NOMO-1 treated with DMSO at 0.1 percent for 48 hours (cell line): ENCODE data around the gene UNC5C.

Experiments
- DNase-seq: peaks from one replicate; lab custom pipeline; 2025; ENCODE audit not compliant: unreplicated experiment; lab: John Stamatoyannopoulos, UW

UNC5C gene

DNA sequence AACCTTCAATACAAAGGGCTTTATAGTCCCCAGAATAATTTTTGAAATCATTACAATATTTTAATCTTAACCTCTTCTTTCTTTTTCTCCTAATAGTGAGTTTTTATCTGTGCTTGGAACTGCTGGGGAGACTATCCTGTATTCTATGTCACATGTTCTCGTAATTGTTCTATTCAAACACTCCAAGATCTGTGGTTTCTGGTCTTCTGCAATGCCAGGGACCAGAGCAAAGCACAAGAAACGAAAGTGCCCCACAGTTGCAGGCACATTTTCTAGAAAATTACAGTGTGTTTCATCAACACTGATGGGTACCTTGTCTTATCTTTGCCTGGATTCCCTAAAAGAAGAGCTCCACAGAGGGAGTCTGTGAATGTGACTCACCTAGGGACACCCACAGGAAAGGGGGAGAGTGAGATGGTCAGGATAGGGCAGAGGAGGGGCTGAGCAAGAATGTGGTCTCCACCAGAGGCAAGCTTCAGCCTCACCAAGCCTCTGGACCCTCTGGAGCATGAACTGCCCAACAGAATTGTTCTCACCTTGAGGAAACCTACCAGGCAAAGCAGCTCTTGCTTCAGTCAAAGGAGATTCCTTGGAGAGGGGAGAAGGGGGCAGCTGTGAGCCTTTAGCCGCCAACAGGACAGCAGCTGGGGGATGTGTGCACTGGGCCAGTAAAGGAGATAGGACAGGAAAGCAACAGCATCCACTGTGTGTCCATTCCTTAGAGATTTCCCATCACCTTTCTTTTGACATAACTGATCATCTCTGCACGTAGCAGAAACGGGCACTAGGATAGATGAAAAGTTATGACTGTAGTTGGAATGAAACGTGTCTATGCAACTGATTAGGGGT is 25.9 kb downstream of the UNC5C start:
- DNase-seq = no peak

DNA sequence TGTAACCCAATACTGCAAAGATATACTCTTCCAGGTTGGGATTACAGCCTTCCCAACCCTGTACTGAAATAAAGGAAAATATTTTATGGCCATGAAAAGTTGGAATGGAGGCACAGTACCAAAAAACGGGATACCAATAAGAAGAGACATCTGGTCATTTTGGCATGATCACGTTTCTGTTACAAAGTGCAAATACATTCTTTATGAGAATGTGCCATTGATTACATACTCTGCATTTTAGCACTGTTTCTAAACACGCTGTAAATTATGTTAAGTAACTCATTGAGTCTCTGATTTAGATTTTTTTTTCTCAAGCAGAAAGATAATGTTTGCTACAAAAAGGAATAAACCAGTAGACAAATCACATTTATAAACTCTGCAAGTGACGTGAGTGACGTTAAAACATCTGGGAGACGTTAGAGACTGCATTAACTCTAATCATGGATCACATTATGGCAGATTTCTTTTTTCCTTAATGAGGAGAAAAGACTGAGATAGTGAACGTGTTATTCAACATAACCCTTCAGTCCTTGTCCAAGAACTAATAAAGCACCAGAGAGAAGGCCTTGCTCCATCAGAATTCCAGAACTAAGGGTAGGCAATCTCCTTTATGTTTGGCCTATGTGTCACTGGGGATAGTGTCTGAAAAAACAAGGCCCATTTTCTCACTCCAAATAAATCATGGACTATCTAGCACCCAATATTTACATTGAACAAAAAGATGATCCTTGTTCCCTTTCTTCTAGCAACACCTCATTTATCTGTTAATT is 31.0 kb downstream of the UNC5C start:
- DNase-seq = no peak

DNA sequence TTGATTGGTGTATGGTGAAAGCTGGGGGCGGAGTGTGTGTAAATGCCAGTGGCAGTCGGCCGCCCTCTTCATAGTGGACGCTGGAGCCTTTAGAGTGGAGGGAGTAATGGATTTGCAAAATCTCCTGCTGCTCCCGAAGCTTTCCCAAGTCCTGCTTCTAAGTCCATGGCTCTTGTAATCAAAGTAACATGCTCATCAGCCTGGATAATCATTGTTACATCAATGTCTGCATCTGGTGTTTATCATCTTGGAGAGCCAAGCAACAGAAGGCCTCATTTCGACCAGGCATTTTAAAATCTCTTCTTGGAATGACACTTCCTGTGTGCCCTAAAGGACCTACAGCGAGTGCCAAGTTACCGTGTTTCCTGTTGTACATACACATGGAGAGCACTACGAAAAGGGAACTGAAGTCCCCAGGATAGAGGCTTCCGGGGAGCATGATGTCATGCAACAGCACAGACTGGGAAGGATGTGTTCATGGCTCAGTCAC is 32.2 kb downstream of the UNC5C start:
- DNase-seq = no peak

DNA sequence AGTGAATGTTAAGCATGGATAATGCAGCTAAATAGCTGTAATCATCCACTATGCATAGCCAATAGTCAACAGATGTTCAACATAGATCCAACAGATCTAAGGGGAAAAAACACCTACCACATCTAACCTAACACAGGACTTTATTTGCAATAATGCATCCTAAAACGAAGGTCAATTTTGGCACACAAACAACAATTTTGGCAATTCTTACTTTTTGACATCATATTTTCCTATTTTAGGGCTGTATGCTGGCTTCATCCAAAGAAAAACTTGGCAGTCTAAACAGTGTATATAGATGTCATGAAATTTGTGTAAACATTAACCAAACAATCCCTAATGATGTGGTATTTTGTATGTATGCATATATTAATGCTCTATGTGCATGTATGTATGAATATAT is 33.2 kb downstream of the UNC5C start:
- no peak for DNase-seq

DNA sequence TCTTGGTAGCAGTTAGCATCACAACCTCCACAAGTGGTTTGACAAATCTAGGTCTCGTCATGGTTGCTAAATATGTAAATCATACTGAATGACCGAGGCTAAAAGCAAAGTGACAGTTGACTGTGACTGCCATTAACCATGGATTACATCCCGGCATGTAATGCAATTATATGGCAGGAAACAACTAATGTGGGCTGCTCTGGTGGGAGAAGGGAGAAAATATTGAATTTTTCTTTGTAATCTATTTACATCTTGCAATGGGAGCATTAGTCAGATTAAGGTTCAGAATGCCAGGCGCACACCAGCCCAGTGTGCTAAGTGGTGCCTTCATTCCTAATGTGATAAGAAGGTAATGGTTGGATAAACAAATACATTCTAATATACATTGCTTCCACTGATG is 35.8 kb downstream of the UNC5C start:
- DNase-seq = no peak

DNA sequence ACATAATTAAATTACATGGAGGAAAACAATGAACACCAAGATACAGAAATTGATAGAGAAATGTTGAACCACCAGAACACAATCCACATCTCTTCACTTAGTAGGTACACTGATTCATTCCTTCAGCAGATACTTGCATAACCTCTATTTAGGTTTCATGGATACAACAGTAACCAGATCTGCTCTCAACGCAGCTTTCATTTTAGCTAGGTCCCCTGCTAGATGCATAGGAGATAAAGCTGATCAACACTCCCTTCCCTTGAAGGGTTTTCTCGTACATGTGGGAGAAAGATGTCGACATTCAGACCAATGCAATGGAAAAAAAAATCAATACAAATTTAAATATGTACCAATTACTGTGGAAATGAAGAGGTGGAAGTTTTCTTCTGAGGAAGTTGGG is 37.3 kb downstream of the UNC5C start:
- no peak for DNase-seq

DNA sequence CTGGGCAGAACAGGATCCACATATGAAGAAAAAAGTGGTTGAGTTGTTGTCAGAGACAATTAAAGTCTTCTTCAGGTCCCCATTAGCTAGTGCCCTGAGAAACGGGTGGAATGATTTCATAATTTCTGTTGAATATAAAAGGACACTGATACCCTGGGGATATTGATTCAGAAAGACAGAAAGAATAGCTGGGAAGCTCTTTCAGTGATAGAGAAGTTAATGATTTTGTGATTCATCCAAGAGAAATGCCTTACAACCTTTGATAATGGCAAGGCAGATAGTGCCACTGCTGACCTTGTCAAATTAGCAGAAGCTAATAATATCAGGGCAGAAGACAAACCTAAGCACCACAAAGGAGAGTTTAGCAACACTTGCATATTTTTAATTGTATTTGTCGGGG is 37.9 kb downstream of the UNC5C start:
- no peak for DNase-seq

DNA sequence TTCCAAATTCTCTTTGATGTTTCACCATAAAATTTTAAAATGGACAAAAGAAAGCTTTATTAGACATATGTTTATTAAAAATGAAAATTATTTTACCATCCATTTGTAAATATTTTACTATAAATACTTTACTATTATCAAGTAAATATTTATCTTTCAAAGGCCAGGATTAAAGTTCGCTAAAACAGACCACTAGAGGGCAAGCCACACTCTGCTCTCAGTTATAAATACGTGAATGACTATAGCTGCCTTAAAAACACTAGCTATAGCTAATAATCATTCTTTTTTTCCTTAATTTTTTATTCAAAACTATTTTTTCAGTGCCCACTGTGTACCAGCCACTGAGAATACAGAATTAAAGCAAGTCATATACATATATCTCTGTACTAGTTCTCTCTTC is 38.6 kb downstream of the UNC5C start:
- DNase-seq = peak; percentile 0

DNA sequence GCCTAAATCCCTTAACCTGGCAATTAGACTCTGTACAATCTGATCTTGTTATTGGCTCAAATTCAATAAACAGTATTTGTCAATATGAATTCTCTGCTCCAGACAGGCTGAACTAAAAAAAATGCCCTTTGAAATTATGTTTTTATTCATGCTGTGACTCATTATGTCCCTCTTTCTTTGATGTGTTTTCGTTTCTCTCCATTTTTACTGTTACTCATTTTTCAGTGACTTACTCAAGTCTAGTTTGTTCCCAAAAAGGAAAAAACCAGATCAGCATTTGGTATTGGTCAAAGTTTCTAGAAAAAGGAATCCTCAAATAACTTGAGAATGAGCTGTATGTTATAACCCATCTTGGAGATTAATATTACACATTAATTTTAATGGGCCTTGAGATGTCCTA is 40.4 kb downstream of the UNC5C start:
- DNase-seq = no peak

DNA sequence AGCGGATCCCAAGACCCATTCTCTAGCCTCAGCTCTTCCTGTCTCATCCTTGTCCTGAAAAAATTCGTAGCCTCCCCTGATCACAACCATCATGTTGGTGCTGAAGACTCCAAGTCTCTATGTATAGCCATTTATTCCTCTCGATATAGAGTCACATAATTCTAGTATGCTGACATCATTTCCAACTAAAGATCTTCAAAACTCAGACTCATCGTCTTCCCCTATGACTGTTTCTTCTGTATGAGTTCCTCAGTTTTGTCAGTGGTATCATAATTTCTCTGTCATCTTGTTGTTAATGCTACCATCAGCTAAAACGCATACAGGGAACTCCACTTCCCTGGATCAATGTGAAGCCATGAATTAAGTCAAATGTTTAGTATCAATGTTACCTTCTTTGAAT is 41.2 kb downstream of the UNC5C start:
- no peak for DNase-seq

DNA sequence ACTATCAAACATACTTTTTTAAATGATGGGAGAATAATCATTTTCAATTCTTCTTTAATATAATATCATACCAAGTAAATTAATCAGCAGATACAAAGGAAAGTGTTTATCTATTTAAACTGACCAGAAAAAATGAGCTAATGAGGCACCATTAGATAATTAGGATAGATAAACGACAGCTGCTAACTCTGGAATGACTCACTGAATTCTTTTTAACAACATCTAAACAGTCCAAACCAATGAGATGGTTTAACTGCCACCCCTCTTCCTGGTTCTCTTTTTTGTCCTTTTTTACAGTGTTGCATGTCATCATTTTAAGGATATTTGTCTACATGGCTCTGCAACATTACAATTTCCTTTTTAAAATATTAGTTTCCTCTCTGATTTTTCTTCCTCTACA is 41.6 kb downstream of the UNC5C start:
- no peak for DNase-seq

DNA sequence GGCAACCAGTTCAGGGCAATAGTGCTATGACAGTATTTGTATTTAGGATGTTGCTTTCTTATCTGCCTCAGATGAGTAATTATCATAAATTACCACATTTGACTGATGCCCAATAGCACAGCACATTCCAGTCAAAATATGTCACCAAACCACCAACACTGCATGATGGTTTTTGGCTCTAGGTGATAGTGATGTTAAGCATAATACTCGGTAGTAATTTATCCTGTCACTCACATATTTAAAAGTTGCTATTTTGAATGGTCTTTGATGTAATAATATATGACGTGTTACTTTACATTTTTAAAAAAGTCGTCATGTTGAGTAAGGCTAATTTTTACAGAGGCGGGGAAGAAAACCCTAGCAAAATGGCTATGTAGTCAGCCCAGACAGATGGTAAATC is 42.5 kb downstream of the UNC5C start:
- DNase-seq = no peak

DNA sequence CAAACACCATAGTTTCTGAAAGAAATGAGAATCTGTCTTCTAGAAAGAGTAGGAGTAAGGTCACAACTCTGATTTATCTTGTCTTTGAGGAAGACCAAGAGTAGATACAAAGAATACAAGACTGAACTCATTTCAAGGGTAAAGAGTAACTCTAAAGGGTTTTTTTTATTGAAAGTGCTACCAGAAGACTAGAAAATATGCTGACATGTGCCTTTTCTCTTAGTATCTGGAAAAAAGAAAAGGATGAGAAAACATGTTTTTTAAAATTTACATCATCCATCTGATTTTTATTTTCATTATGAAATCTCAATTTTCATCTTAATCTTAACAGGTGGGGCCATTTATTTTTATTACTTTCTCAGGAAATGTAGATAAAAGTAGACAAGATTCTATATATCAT is 43.0 kb downstream of the UNC5C start:
- DNase-seq = no peak

DNA sequence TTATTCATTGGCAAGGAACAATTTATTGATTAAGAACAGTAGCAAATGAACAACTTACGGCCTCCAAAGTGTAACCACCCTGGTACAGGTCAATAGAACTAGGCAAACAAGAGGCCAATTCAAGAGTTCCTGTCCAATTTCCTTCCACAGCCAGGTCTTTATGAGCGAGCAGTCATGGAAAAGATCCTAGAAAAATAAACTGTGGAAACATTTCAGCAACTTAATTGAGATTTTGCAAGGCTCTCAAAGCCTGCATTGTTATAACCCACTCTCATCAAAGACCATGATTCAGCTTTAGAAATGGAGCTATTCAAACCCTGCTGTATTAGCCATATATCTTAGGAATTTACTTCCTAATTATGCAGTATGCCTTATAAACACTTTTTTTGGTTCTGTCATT is 43.6 kb downstream of the UNC5C start:
- no peak for DNase-seq

DNA sequence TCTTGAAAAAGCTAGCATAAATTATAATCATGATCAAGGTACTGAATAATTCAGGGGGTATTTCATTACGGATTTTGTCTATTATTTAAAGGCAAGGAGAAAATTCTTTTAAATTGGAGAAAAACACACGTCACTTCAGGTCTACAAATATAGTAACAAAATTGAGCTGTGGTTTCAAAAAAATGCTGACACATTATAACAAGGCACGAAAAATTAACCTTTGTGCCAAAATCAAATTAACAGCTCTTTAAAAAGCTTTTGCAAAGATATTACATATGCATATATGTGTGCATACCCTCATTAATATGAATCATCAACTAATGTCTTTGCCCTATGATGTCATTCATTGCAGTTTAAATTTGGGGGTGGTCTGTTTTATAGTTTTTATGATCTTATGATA is 44.3 kb downstream of the UNC5C start:
- no peak for DNase-seq

DNA sequence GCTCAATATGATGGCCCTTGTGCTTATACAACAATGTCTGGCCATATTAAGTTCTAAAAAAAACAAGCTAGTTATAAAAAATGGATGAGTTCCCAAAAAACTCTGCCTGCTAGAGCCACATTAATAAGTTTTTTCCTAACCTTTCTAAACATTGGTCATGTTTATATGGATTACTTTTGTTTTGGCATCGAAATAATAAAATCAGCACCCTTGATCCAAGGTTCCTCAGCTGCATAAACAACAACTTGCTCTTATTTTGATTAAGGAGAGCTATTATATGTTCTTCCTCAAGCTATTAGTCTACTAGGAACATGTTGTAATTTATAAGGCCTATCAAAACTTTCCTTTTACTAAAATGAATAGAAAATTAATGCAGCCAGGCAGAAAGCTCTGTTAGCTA is 48.4 kb downstream of the UNC5C start:
- no peak for DNase-seq

DNA sequence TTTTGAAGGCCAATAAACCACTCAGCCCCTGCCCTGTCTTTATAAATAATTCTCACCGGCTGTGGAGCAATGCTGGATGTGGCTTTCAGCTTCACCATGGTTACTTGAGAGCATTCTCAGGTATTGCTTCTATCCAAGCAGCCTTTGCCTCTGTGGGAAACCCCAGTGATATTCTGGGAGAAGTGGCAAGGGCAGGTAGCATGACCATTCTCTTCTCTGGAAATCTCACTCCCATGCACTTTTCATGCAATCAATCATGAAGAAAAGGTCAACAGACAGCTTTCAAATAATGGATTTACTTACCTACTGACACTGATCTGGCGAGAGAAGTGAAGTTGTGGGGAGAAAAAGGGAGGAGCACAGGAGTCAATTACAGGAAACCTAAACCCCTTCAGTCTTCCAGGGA is 49.5 kb downstream of the UNC5C start:
- DNase-seq = no peak

DNA sequence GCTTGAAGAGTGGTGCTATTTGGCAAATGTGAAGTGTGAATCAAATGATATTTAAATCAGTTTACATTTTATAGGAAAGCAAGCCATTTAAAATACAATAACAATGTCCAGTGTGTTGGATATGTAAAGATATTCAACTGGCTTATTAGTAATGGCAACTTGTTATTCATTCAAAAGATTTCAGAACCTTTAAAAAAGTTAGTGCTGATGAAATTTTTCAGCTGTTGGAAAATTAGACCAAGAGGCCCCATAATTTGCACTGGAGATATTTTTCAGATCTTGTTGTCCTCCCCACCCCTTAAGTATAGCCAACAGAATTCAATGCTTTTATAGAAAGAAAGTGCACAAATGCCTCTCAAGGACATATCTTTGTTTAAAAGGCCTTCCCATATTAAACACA is 54.6 kb downstream of the UNC5C start:
- DNase-seq = no peak

DNA sequence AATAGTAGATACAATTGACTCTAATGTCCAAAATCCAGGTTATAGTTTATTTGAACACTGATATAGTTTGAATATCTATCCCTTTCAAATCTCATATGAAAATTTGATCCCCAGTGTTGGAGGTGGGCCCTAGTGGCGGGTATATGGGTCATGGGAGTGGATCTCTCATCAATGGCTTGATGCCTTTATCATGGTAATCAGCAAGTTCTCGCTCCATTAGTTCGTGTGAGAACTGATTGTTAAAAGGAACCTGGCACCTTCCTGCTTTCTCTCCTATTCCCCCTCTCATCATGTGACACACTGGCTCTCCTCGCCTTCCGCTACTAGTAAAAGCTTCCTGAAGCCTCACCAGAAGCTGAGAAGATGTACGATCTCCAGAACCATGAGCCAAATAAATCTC is 70.1 kb downstream of the UNC5C start:
- DNase-seq = no peak

DNA sequence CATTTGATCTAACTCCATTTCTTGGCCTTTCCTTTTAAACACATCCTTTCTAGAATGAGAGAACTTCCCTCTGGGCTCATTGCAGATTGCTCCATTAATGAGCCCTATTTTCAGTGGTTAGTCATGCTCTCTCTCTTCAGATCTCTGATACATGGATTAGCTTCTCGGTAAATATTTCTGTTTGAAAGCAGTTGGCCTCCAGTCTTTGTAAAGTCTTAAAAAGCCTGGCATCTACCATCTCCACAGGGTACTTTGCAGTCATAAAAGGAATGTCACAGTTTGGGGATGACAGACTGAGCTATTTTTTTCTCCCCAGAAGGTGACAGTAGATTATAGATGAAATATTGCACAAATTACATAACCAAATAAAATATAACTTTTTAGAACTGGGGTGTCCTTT is 72.7 kb downstream of the UNC5C start:
- DNase-seq = no peak

DNA sequence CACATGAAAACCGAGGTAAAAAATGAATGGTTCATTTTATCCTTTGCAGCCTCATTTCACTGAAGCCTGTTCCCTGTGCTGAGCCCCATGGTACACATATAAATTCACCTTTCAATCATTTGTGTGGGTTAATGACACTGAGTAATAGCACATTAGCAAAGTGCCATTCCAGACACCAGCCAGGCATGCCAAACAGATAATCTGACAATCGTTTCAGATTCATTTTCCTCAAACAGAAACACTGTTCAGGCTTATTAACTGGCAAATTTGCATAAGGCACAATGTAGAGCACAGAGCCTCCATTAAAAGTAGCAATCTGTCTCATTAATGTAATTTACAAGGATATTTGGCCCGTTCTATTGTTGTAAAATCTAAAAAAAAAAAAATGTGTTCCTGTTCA is 76.2 kb downstream of the UNC5C start:
- DNase-seq = no peak

DNA sequence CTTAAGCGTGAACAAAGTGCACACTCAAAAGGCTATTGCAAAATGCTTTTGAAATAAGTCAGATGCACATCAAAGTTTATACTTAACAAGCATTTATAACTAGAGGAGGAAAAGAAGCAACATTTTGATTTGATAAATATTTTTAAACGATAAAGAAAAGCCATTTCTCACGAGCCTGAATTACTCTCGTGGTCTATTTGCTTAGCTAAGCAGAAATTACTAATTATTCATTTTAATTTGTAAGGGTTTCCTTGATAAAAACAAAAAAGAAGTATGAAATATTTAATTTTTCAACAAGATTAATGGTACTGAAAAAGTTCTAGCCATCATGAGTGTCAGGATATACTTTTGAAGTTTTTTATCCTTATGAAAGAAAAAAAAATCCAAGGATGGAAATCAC is 78.2 kb downstream of the UNC5C start:
- DNase-seq = no peak
